ENCODE measurements around the gene CDKAL1.
A peak's percentile ranks its signal among the peaks of the same experiment; 100 is the strongest.
"Not testable (repeated sequence)": the region's sequence is repeated elsewhere in the genome, so short reads cannot be mapped to it uniquely, and the experiment has no call there.

CDKAL1 gene

GRCh38 chr6:20644667-20645370 is 110.6 kb downstream of the CDKAL1 start:
- DNase-seq: no peak

GRCh38 chr6:20645572-20645971 is 111.3 kb downstream of the CDKAL1 start:
- DNase-seq: not testable (repeated sequence)

GRCh38 chr6:20647585-20647984 is 113.3 kb downstream of the CDKAL1 start:
- no peak for DNase-seq

- not testable (repeated sequence) for DNase-seq
Observed at GRCh38 chr6:20649696-20650470, 115.6 kb downstream of the CDKAL1 start.

GRCh38 chr6:20652299-20653084 is 118.2 kb downstream of the CDKAL1 start:
- no peak for DNase-seq

GRCh38 chr6:20653085-20653479 is 118.8 kb downstream of the CDKAL1 start:
- DNase-seq: no peak

GRCh38 chr6:20655317-20655716 is 121.1 kb downstream of the CDKAL1 start:
- DNase-seq: no peak

- no peak for DNase-seq
Observed at GRCh38 chr6:20657274-20657800, 123.1 kb downstream of the CDKAL1 start.

GRCh38 chr6:20658053-20658452 is 123.8 kb downstream of the CDKAL1 start:
- DNase-seq: no peak

- no peak for DNase-seq
Observed at GRCh38 chr6:20658516-20658915, 124.3 kb downstream of the CDKAL1 start.

GRCh38 chr6:20660534-20660933 is 126.3 kb downstream of the CDKAL1 start:
- DNase-seq: no peak

- peak; percentile 77 for DNase-seq
Observed at GRCh38 chr6:20661721-20662120, 127.5 kb downstream of the CDKAL1 start.

- no peak for DNase-seq
Observed at GRCh38 chr6:20664250-20664649, 130.0 kb downstream of the CDKAL1 start.

GRCh38 chr6:20665290-20665689 is 131.0 kb downstream of the CDKAL1 start:
- no peak for DNase-seq

GRCh38 chr6:20669571-20670314 is 135.5 kb downstream of the CDKAL1 start:
- DNase-seq: no peak

- no peak for DNase-seq
Observed at GRCh38 chr6:20670750-20671149, 136.5 kb downstream of the CDKAL1 start.

- DNase-seq: no peak
Observed at GRCh38 chr6:20672038-20672437, 137.8 kb downstream of the CDKAL1 start.

GRCh38 chr6:20673458-20673857 is 139.2 kb downstream of the CDKAL1 start:
- no peak for DNase-seq

GRCh38 chr6:20674664-20675063 is 140.4 kb downstream of the CDKAL1 start:
- no peak for DNase-seq

GRCh38 chr6:20678831-20679352 is 144.6 kb downstream of the CDKAL1 start:
- DNase-seq: no peak

- DNase-seq: no peak
Observed at GRCh38 chr6:20680697-20681165, 146.5 kb downstream of the CDKAL1 start.

GRCh38 chr6:20681243-20681684 is 147.0 kb downstream of the CDKAL1 start:
- DNase-seq: no peak

Data from DMS 273 treated with DMSO at 0.1 percent for 48 hours (cell line).